KMS-11 (cell line): ENCODE results near the gene ADGRD1.

Experiments used
- H2AFZ ChIP-seq: fragments of 200-600 bp; sonication (generic); 2 replicates; pipeline ENCODE4 v1.6.1; 2016; ENCODE audit warnings: antibody characterized with exemption, mixed run types, low read depth
- H3K27ac ChIP-seq: fragments of 200-600 bp; sonication (generic); 2 replicates; pipeline ENCODE4 v1.6.1; 2016; ENCODE audit warnings: mild to moderate bottlenecking, mixed run types
- H3K27me3 ChIP-seq: fragments of 200-600 bp; sonication (generic); 2 replicates; pipeline ENCODE4 v1.6.1; 2017; ENCODE audit warnings: mild to moderate bottlenecking, low read depth, mixed run types, moderate library complexity; ENCODE audit not compliant: insufficient read depth
- H3K36me3 ChIP-seq: fragments of 200-600 bp; sonication (generic); 2 replicates; pipeline ENCODE4 v1.6.1; 2017; ENCODE audit warnings: mild to moderate bottlenecking, mixed run types; ENCODE audit not compliant: insufficient read depth
- H3K4me1 ChIP-seq: fragments of 200-600 bp; sonication (generic); 2 replicates; pipeline ENCODE4 v1.6.1; 2016; ENCODE audit warnings: mild to moderate bottlenecking, low read depth, mixed run types; ENCODE audit not compliant: poor library complexity, severe bottlenecking
- H3K4me2 ChIP-seq: fragments of 200-600 bp; sonication (generic); 2 replicates; pipeline ENCODE4 v1.7.0; 2016; ENCODE audit warnings: mild to moderate bottlenecking, mixed run types
- H3K4me3 ChIP-seq: fragments of 200-600 bp; sonication (generic); IDR thresholded peaks from 2 replicates; pipeline ENCODE4 v1.6.1; 2017; ENCODE audit warnings: low read depth, low read length, mixed read lengths; ENCODE audit not compliant: insufficient read depth
- H3K79me2 ChIP-seq: fragments of 200-600 bp; sonication (generic); 2 replicates; pipeline ENCODE4 v1.6.1; 2016; ENCODE audit warnings: low read depth, mixed run types; ENCODE audit not compliant: insufficient read depth
- H3K9ac ChIP-seq: fragments of 200-600 bp; sonication (generic); 2 replicates; pipeline ENCODE4 v1.6.1; 2016; ENCODE audit warnings: mild to moderate bottlenecking, mixed run types
- H4K20me1 ChIP-seq: fragments of 200-600 bp; sonication (generic); 2 replicates; pipeline ENCODE4 v1.6.1; 2016; ENCODE audit warnings: mild to moderate bottlenecking, mixed run types; ENCODE audit not compliant: insufficient read depth
- TF ChIP-seq, protein P1 (sequence below): fragments of 200-600 bp; sonication (generic); conservative IDR thresholded peaks from 2 replicates; pipeline ENCODE4 v1.6.1; 2017; ENCODE audit warnings: low read depth, mild to moderate bottlenecking, antibody characterized with exemption, low read length, moderate library complexity, mixed read lengths

The ADGRD1 gene

DNA sequence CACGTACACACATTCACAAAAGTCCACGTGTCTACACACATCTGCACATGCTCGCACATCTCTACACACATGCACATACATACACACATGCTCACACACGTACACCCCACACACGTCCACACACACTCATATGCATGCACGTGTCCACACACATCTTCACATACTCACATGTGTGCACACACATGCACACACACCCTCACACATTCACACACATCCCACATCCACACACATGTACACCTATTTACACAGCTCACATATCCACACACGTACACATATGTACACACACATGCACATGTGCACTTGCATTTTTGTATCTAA lies 3.6 kb downstream of the ADGRD1 start:
- no peaks in the 10 kb centered on the region for H3K4me1 ChIP-seq
- H3K9ac ChIP-seq: no peak overlapping the region
- no peaks in the 10 kb centered on the region for H3K36me3 ChIP-seq
- no peak overlapping the region for H3K4me2 ChIP-seq
- H3K27me3 ChIP-seq: no peaks in the 10 kb centered on the region
- TF ChIP-seq, protein P1, sequence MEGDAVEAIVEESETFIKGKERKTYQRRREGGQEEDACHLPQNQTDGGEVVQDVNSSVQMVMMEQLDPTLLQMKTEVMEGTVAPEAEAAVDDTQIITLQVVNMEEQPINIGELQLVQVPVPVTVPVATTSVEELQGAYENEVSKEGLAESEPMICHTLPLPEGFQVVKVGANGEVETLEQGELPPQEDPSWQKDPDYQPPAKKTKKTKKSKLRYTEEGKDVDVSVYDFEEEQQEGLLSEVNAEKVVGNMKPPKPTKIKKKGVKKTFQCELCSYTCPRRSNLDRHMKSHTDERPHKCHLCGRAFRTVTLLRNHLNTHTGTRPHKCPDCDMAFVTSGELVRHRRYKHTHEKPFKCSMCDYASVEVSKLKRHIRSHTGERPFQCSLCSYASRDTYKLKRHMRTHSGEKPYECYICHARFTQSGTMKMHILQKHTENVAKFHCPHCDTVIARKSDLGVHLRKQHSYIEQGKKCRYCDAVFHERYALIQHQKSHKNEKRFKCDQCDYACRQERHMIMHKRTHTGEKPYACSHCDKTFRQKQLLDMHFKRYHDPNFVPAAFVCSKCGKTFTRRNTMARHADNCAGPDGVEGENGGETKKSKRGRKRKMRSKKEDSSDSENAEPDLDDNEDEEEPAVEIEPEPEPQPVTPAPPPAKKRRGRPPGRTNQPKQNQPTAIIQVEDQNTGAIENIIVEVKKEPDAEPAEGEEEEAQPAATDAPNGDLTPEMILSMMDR: no peak
- no peak overlapping the region for H2AFZ ChIP-seq
- H3K4me3 ChIP-seq: no peak overlapping the region
- no peaks in the 10 kb centered on the region for H4K20me1 ChIP-seq
- no peak overlapping the region for H3K27ac ChIP-seq
- no peaks in the 10 kb centered on the region for H3K79me2 ChIP-seq

DNA sequence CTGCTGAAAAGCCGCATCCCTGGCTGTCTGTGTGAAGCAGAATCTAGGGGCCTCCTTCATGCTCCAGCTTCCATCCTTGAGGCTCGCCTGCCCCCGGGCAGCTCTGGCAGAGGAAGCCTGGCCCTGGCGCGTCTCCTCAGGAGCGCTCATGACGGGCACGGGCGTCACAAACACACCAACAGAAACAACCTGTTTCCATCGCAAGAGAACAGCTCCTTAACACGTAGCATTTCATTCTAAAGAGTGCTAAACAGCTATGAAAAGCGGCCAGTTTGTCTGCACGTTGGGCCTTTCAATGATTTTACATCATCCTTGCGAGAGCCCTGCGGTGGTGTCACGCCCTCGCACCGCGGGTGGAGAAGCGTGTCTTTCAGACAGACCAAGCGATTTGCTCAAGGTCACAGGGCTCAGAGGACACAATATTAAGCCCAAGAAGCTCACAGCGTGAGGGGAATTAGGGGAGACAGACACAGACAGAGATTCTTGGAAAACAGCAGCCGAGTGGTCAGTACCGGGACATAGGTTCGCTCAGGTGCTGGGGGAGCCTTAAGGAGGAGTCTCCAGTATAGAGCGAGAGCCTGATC lies 4.9 kb downstream of the ADGRD1 start:
- H2AFZ ChIP-seq: no peak overlapping the region
- H3K36me3 ChIP-seq: no peaks in the 10 kb centered on the region
- H3K27ac ChIP-seq: no peak overlapping the region
- no peaks in the 10 kb centered on the region for H3K27me3 ChIP-seq
- TF ChIP-seq, protein P1: no peak
- H3K79me2 ChIP-seq: no peaks in the 10 kb centered on the region
- H4K20me1 ChIP-seq: no peaks in the 10 kb centered on the region
- no peak overlapping the region for H3K4me2 ChIP-seq
- no peaks in the 10 kb centered on the region for H3K4me1 ChIP-seq
- H3K4me3 ChIP-seq: no peak overlapping the region
- H3K9ac ChIP-seq: no peak overlapping the region

DNA sequence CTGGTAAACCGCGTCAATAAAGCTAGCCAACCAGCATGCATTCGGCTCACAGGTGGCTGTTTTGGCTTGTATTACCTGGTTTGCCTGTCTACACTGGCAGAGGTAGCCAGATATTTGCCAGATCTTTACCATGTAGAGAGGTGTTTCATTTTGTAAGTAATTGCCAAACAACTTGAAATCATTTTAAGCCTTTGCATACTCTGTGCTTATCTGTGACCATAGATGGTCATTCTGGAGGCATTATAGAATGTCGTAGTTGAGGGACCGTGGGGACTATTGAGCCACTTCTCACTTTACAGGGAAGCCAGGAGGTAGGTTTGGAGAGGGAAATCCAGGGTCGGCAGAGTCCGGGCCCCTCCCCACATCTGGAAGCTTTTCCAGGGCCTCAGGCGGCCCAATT lies 5.9 kb downstream of the ADGRD1 start:
- Histone ChIP-seq H3K36me3 (no peaks in the 10 kb centered on the region), H3K79me2 (no peaks in the 10 kb centered on the region), H2AFZ (no peak overlapping the region), H3K27ac (no peak overlapping the region), H3K4me1 (no peaks in the 10 kb centered on the region), H3K27me3 (no peaks in the 10 kb centered on the region), H3K4me3 (no peak overlapping the region), H3K9ac (no peak overlapping the region), H3K4me2 (no peak overlapping the region), H4K20me1 (no peaks in the 10 kb centered on the region)
- TF ChIP-seq, protein P1: no peak

DNA sequence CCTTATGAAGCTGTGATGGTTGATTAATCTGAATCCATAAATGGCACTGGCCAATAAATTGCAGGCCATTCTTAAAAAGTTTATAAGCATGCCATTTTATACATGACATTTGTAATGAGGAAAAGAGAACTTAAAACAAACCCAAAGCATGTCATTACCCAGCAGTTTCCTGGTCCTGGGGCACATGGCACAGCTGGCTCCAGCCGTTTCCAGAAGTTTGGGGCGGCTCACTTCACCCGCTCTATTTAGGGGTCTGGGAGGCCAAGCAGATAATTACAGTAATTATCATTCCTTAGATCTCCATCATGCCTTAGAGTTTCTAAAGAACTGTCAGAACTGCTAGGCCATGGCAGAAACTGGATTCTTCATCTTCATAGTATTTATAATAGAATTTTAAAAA lies 6.4 kb downstream of the ADGRD1 start:
- Histone ChIP-seq H3K79me2 (no peaks in the 10 kb centered on the region), H2AFZ (no peak overlapping the region), H4K20me1 (no peaks in the 10 kb centered on the region), H3K4me2 (no peak overlapping the region), H3K4me1 (no peaks in the 10 kb centered on the region), H3K9ac (no peak overlapping the region), H3K4me3 (no peak overlapping the region), H3K36me3 (no peaks in the 10 kb centered on the region), H3K27ac (no peak overlapping the region), H3K27me3 (no peaks in the 10 kb centered on the region)
- TF ChIP-seq, protein P1: no peak
